Measurements from ENCODE around the gene LDLR. TPM values are rescaled to one million over a fixed set of nuclear protein-coding genes. Genes with fewer than 3 reads are reported as not detected.

Gene LDLR
- total and polyA plus RNA-seq, 2 donors from 2014 or later, result 17.6 to 42.4 TPM

- H3K27me3 ChIP-seq (ENCODE audit: control insufficient read depth, insufficient read depth, low read length), result no peaks in the 10 kb centered on the region
- H3K4me3 ChIP-seq (ENCODE audit: low read length in 3 of 3), result no peak overlapping the region
- no peak for DNase-seq
- no peak overlapping the region for H3K9ac ChIP-seq (ENCODE audit: low read length in 3 of 3)
- H3K9me3 ChIP-seq (ENCODE audit: control insufficient read depth in 2 of 3, insufficient read depth in 1 of 3, low read length in 3 of 3), result no peaks in the 10 kb centered on the region
- H3K36me3 ChIP-seq (ENCODE audit: control insufficient read depth in 2 of 3, insufficient read depth in 3 of 3, low read length in 3 of 3), result no peaks in the 10 kb centered on the region
- intact Hi-C loops (cut with DNase I), result no loop called here
- TF ChIP-seq CTCF (IDR thresholded peaks at IDR 0.05; ENCODE audit: borderline replicate concordance, extremely low read depth, insufficient read depth), result no peak
- no peak for FAIRE-seq
- H3K27ac ChIP-seq (ENCODE audit: low read depth in 2 of 2, low read length in 2 of 2), result no peak overlapping the region
- H3K4me1 ChIP-seq (ENCODE audit: control insufficient read depth in 2 of 3, insufficient read depth in 2 of 3, low read depth in 1 of 3, low read length in 3 of 3), result peaks cover 0 to 38% (median 28%) of the 10 kb centered on the region in 3 donors
Measured at GRCh38 chr19:11140896-11141295, 51.6 kb downstream of the LDLR start.

- FAIRE-seq, result no peak
- H3K9ac ChIP-seq (ENCODE audit: low read length in 3 of 3), result peak overlapping the region in 2 of 3 donors; percentile 24 to 65
Measured at GRCh38 chr19:11141937-11142527, 52.8 kb downstream of the LDLR start.

GRCh38 chr19:11142528-11143171 lies 53.4 kb downstream of the LDLR start:
- Histone ChIP-seq H3K9me3 (ENCODE audit: control insufficient read depth in 2 of 3, insufficient read depth in 1 of 3, low read length in 3 of 3) (no peaks in the 10 kb centered on the region), H3K4me3 (ENCODE audit: low read length in 3 of 3) (peak overlapping the region in 2 of 3 donors; percentile 24 to 35), H3K9ac (ENCODE audit: low read length in 3 of 3) (peak overlapping the region in 2 of 3 donors; percentile 65 to 81), H3K27me3 (ENCODE audit: control insufficient read depth, insufficient read depth, low read length) (no peaks in the 10 kb centered on the region), H3K36me3 (ENCODE audit: control insufficient read depth in 2 of 3, insufficient read depth in 3 of 3, low read length in 3 of 3) (no peaks in the 10 kb centered on the region), H3K27ac (ENCODE audit: low read depth in 2 of 2, low read length in 2 of 2) (peak overlapping the region; percentile 99 to 100), H3K4me1 (ENCODE audit: control insufficient read depth in 2 of 3, insufficient read depth in 2 of 3, low read depth in 1 of 3, low read length in 3 of 3) (peaks cover 0 to 36% (median 28%) of the 10 kb centered on the region in 3 donors)
- DNase-seq, result peak; percentile 86 to 98 (median 91)
- TF ChIP-seq CTCF (IDR thresholded peaks at IDR 0.05; ENCODE audit: borderline replicate concordance, extremely low read depth, insufficient read depth), result no peak
- intact Hi-C loops (cut with DNase I), result no loop called here
- no peak for FAIRE-seq

More at GRCh38 chr19:11141937-11142527, 52.8 kb downstream of the LDLR start:
- DNase-seq, result peak in 2 of 5 donors; percentile 64 to 84
- H3K4me3 ChIP-seq (ENCODE audit: low read length in 3 of 3), result peak overlapping the region in 1 of 3 donors; percentile 12
- peak overlapping the region; percentile 81 to 100 for H3K27ac ChIP-seq (ENCODE audit: low read depth in 2 of 2, low read length in 2 of 2)
- no peaks in the 10 kb centered on the region for H3K36me3 ChIP-seq (ENCODE audit: control insufficient read depth in 2 of 3, insufficient read depth in 3 of 3, low read length in 3 of 3)
- H3K9me3 ChIP-seq (ENCODE audit: control insufficient read depth in 2 of 3, insufficient read depth in 1 of 3, low read length in 3 of 3), result no peaks in the 10 kb centered on the region
- no peaks in the 10 kb centered on the region for H3K27me3 ChIP-seq (ENCODE audit: control insufficient read depth, insufficient read depth, low read length)
- intact Hi-C loops (cut with DNase I), result no loop called here
- TF ChIP-seq CTCF (IDR thresholded peaks at IDR 0.05; ENCODE audit: borderline replicate concordance, extremely low read depth, insufficient read depth), result no peak
- H3K4me1 ChIP-seq (ENCODE audit: control insufficient read depth in 2 of 3, insufficient read depth in 2 of 3, low read depth in 1 of 3, low read length in 3 of 3), result peaks cover 0 to 38% (median 28%) of the 10 kb centered on the region in 3 donors
